GM21390 (cell line): ENCODE results near the gene HIPK1.
"Not testable (repeated sequence)": the region's sequence is repeated elsewhere in the genome, so short reads cannot be mapped to it uniquely, and the experiment has no call there.

Experiments used
- ATAC-seq: cut with Tn5 transposase; IDR thresholded peaks from one replicate; pipeline ENCODE4 v1.9.1; 2021; ENCODE audit not compliant: unreplicated experiment

HIPK1 gene

DNA sequence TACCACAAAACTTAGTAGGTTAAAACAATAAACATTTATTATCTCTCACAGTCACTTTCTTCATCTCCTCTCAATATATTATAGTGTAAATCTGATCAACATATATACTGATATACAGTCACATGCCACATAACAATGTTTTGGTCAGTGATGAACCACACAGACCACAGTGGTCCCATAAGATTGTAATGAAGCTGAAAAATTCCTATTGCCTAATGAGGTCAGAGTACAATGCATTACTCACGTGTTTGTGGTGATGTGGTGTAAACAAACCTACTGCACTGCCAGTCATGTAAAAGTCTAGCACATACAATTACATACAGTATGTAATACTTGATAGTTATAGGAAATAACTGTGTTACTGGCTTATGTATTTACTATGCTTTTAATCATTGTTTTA lies 80.3 kb downstream of the HIPK1 start:
- no peak for ATAC-seq

DNA sequence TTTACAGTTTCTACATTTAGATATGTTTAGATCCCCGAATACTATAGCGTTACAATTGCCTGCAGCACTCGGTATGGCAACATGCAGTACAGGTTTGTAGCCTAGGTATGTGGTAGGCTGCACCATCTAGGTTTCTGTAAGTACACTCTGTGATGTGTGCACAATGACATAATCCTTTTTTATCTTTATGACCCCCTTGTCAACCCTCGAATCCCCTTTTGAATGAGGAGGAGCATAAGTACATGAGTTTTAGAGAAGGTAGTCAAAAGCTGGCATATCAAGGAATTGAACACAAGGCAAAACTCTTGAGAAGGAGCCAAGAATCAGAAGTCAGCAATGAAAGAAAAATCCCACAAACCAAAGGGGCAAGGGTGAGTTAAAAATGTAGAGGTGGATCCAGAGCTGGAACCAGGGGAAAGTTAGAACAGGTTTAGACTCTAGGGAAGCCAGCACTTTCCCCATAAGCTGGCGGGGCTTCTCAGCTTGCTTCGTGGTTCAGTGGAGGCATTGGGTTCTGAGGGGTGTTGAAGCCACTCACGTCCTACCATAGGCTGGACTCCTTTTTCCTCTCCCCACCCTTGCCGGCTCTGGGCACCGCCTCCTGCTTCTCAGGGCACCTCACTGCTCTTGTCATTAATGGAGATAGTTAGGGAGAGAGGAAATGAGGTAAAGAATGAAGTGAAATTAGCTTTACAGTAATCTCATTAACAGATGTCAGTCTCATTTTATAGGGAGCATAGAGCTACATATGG lies 81.5 kb downstream of the HIPK1 start:
- ATAC-seq: no peak

DNA sequence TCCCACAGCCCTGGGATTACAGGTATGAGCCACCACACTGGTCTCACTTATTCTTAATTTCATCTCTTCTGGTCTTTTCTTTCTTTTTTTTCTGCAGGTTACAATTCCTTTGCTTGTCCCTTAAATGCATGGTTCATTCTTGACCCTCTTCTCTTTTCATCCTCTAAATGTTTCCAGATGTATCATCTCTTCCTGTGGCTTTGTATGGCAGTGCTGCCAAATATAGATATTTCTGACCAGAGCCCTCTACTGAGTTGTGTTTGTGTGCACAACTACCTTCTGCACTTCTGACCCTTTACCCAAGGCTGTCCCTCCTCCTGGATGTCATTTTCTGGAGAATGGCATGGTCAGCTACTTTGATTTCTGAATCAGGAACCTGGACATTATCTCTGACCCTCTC lies 82.7 kb downstream of the HIPK1 start:
- no peak for ATAC-seq

DNA sequence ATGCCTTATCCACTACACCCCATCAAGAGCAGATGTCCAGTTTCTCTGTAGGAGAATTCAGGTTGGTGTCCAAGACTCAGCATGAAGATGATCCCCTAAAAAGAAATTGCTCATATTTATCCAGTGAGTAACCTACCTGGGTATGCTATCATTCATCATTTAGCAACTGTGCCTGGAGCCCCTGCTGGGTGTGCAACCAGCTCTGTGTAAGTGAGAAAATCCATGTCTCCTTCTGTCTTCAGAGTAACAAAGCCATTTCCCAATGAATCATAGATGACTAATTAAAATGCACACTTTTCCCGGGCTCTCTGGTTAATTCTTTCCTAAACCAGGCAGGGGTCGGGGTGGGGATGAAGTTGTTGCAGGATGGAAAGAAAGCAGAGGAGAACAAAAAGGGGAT lies 86.0 kb downstream of the HIPK1 start:
- no peak for ATAC-seq

DNA sequence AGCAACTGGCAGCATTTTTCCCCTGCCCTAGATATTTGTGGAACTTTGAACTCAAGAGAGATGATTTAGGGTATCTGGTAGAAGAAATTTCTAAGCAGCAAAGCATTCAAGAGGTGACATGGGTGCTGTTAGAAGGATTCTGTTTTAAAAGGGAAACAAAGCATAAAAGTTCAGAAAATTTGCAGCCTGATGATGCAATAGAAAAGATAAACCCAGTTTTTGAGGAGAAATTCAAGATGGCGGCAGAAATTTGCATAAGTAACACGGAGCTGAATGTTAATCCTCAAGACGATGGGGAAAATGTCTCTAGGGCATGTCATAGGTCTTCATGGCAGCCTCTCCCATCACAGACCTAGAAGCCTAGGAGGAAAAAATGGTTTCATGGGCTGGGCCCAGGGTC lies 90.6 kb downstream of the HIPK1 start:
- not testable (repeated sequence) for ATAC-seq

DNA sequence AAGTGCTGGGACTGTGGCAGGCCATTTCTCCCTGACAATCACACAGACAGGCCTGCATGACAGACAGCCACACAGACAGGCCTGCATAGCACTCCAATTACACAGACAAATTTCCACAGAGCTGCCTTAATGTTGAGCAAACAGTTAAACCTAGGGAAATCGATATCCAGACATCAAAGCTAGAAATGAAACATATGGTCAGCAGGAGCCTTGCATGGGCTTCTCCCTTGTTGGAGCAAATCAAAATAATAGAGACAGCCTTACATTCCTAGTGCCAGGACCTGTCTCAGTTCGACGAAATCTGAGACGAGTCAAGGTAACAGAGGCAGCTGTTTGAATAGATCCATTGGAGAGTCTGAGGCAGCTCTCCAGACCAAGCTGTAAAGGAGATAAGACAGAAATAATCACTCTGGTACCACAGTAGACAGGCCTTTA lies 92.6 kb downstream of the HIPK1 start:
- ATAC-seq: no peak

DNA sequence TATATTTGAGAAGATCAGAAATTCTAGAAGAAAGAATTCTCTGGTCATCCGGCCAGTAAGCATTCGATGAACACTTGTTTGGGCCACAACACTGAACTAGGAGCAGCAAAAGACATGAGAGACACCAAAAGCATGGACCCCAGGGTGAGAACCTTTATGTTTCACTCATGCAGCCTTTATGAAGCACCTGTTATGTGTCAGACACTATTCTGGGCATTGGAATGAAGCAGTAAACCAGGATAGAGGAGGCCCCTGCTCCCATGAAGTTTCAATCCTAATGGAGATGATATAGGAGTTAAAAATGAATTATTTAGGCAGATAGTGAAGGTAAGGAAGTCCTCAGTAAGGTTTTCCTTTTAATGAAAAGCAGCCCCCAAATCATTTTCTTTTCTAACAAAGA lies 93.8 kb downstream of the HIPK1 start:
- no peak for ATAC-seq

DNA sequence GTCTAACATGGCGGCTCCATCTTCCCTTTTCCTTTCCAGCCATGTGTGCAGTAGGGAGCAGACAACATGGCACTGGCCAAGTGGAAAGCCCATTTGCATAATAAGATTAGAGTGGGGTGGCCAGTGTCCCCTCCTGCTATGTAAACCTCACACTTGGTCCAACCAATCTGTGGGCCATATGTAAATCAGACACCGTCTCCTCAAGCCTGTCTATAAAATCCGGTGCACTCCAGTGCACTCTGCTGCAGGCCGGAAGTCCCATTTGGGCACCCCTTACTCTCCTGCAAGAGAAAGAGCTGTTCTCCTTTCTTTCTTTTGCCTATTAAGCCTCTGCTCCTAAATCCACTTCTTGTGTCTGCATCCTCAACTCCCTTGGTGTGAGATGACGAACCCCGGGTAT lies 94.3 kb downstream of the HIPK1 start:
- no peak for ATAC-seq

DNA sequence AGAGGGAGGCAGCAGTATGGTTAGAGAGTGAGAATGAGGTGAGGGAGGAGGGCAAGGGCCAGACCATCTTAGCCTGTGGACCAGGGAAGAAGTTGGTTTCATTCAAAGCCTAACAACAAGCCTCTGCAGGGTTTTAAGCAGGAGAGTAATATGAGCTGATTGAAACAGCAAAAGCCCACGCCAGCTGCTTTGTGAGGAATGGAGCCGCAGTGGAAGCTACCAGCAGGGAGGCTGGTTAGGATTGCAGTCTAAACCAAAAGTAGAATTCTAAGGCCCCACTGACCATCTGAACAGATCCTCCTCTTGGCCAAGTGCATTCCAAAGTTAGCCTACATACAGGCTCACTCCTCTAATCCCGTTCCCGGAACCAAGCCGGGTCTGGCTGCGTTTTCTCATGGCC lies 94.9 kb downstream of the HIPK1 start:
- no peak for ATAC-seq

DNA sequence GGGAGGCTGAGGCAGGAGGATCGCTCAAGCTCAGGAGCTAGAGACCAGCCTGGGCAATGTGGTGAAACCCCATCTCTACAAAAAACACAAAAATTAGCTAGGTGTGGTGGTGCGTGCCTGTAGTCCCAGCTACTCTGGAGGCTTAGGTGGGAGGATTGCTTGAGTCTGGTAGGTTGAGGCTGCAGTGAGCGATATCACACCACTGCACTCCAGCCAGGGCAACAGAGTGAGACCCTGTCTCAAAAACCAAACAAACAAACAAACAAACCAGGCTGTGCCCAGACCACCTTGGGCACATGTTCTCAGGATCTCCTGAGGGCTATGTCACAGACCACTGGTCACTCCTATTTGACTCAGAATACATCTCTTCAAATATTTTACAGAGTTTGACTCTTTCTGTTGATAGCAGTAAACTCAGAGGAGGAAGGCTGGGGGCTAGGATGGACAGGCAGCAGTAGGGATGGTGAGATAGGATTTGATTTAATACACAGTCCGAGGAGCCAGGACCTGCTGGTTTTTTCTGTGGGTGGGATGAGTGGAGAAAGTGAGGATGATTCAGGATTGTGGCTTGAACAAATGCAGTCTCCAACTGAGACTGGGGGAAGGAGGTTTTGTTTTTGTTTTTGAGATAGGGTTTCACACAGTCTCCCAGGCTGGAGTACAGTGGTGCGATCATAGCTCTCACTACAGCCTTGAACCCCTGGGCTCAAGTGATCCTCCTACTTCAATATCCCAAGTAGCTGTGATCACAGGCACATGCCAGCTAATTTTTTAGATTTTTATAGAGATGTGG lies 96.7 kb downstream of the HIPK1 start:
- no peak for ATAC-seq

DNA sequence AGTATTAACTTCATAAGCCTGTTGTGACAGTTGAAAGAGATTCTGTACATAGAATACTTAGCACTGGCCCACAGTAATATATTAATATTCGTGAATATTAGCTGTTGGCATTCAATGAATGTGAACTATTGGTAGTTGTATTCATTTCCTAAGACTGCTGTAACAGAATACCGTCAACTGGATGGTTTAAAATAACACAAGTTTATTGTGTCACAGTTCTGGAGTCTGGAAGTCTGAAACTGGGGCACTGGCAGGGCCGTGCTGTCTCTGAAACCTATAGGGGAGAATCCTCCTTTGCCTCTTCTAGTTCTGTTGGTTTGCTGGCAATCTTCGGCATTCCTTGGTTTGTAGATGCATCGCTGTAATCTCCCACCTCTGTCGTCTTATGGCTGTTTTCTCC lies 97.7 kb downstream of the HIPK1 start:
- no peak for ATAC-seq
